Stimulated activated CD4-positive, alpha-beta T cell treated with anti-CD3 and anti-CD28 coated beads, TNF-alpha, amount 100 ng/mL, for 4 hours (primary cell): ENCODE data around the gene CPED1.
"Not testable (repeated sequence)": the region's sequence is repeated elsewhere in the genome, so short reads cannot be mapped to it uniquely, and the experiment has no call there.

Source experiments
- DNase-seq, 3 experiments: peaks; one replicate each; pipeline ENCODE4 v3.0.0-alpha.2; 2020; ENCODE audit warnings: low read depth in 3 of 3

The CPED1 gene

DNA sequence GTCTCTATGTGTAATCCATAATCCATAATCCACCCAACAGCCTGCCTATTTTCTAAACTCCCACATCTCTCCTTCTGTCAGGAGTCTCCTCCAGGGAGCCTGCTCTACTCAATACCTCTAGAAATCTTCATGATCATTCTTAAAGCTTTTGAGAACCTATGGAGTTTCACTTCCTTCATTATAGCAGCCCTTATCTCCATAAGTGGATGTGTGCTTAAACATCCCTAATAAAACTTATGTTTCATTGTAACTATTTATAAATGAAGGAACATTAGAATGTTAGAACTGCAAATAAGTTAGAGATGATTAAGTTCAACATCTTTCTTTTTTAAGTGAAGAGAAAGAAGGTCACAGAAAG, 8.5 kb downstream of the CPED1 start:
- no peak for DNase-seq

DNA sequence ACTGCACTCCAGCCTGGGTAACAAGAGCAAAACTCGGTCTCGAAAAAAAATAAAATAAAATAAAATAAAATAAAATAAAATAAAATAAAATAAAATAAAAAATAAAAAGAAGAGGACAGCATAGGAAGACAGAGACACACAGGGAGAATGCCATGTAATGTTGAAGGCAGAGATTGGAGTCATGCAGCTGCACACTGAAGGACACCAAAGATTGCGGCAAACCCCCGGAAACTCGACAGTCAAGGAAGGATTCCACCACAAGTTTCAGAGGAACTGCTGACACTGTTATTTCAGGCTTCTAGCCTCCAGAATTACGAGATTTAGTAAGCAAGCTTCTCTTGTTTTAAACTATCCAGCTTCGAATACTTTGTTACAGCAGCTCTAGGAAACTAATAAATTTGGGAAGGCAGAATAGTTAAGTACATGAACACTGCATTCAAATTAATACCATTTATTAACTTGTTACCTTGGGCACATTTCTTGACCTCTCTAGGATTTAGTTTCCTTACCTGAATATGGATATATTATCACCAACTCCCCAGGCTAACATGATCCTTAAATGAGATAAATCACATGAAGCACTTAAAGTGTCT, 9.5 kb downstream of the CPED1 start:
- DNase-seq: no peak

DNA sequence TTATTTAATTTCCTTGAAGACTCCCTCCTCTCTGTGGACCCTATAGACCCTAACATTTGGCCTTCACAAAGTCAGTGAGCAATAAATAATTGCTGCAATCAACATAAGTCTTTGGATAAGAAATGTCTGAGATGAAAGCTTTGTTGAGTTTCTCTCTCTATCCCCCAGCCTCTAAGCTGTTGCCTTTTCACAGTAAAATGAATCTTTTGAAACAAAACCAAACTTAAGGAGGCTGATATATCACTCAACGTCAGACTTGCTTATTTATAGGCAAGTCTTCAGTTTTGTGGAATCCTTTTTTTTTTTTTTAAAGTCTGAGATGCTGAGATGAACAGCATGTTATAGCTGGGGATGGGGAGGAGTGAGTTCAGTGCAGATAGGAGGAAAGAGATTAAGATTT, 10.0 kb downstream of the CPED1 start:
- DNase-seq: no peak

DNA sequence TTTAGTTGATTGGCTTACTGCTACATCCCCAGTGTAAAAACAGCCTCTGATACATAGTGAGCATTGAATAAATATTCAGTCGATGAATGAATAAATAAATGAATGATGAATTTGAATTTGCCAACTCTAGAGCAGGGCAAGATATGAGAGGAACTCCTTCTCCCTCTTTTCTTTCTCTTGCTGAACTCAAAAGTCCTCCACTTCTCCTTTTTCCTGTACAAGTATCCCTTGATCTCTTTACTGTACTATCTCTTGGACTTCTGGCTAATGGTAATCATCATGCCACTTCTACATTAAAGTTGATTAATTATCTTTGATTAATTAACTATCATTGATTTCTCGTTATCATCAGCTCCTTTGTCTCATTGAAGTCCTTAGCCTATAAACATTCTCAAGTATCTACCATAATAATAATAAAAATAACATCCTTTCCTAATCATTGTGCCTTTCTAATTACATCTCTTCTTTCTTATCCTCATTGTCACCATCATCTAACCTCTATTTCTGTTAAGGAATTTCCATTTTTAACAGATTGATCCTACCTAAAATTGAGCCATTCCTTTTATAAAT, 10.6 kb downstream of the CPED1 start:
- no peak for DNase-seq

DNA sequence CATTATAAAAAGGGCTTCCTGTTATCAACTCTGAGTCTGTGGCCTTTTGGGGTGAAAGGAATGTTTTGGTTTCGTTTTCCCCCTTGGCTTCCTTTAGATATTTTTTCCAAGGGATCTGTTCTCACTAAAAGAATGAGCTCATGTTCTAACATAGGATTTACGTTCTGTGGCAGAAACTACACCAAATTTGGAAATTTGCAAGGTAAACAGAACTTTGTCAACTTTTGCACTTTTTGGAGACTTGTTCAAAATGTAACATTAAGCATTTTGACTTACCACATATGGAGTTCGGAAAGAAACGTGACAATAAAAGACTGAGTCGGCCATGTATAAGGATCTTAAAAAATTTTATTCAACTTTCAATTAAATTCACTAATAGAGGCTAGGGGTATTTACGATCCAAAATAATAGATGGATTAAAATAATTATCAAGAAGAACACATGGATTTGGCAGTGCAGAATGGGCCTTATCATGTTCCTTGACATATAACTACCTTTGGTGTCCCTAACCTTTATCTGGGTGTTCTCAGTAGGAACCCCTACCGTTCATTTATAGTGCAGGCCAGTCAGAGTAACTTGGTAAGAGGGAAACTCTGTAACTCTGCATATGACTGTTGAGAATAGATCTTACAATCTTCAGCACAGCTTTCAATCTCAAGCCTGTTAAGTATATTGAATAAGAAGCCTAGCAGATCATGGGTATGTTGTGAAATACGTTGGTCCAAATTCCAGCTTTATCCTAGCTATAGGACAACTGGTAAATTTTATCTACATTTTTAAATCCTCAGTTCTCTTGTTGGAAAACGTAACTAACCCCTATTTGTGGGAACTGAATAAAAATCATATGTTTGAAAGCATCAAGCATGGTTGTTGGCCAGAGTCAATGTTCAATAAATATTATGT, 11.8 kb downstream of the CPED1 start:
- DNase-seq: no peak

DNA sequence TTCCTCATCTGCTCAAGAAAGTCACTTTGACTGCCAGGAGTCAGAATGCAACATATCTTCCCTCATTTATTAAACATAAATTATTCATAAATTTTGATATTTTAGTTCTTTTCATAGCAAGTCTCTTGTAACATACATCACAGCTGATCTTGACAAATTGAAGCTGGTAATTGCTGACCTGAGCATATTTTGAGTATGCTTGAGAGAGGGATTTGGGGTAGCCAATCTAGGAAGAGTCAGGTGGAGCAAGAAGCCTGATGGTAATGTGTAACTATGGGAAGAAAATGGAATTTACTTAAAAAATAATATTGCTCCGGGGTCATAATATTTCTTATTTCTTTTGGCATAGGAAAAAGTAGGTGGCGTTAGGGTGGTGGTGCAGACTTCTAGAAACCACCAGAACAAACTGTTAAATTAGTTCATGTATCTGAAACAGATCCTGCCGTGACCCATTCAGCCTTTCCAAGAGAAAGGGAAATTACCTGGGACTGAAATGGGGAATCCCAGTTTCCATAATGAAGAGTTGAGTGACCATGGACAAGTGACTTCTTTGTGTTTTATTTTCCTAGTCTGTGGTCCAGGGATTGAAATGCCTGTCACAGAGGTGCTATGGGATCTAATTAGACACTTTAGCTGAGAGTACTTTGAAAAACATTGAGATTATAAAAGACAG, 12.9 kb downstream of the CPED1 start:
- no peak for DNase-seq

DNA sequence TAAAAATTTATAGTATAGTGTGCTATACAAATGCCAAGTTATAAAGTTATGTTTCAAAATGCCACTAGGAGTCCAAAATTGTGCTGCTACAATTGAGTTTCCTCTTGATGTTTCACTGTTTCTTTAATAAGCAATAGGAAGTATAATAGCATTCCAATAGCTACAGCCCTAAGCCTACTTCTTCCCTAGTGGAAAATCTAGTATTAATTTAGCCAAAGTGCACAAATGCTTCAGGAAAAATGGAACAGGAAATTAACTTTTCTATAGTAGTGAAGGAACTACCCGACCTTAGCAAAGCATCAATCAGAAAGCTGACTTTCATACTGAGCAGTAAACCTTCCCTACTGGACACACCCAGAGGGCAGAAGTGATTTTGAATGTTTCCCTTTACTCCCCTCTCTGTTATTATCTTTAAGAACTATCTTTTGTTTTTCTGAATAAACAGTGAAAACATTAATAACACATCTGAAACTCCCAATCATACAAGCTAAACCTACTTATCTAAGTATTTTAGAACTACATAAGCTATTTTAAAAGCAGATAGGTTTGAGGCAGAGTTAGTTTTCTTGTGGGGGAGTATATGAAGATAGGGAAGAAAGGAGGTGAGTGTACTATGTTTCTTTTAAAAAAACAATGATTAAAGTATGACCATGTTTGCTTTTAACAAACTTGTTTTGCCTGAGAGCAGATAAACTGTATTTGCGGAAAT, 13.7 kb downstream of the CPED1 start:
- no peak for DNase-seq

DNA sequence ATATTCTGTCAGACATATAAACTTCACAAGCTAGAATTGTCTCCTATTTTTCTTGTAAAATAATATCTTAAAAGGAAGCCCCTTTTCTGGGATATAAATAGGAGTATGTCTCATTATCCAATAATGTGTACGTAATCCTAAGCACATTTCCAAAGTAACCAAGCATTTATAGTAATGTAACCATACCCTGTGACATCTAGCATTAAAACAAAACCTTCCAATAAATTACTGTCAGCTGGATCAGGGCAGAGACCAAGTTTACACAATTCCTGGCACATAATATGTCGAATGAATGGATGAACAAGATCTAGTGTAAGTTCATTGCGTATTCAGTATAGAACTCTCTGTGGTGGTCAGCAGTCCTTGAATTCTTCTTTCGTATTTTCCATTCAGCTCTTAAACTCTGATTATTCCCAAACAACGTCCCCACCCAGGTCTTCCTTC, 14.3 kb downstream of the CPED1 start:
- no peak for DNase-seq

DNA sequence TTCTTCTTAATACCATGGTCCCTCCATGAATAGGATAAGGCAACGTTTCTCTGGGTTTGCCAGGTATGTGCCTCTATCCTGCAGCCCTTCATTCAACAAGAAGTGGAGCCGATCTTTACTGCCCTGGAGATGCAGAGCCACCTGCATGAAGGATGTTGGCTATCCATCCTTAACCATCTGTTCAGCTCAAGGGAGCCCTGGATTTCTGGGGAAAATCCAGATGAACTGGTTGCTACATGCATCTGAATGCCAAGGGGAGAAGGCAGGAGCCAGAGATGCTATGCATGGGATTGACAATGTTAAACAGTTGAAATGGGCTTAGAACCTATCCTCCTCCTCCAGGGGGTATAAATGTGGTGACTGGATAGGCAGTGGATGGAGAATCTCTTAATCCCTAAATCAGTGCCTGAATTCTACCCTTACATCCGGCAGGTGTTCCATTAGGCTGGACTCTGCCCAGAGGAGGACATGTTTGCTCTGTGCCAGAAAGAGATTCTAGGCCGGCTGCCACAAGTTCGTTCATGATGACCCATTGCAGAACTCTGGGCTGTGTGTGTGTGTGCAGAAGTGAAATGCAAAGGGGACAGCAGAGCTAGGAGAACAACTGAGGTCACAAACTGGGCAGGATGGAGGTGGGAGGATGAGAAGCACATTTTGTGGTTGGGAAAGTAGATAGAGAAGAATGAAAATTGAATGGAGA, 15.6 kb downstream of the CPED1 start:
- DNase-seq: no peak

DNA sequence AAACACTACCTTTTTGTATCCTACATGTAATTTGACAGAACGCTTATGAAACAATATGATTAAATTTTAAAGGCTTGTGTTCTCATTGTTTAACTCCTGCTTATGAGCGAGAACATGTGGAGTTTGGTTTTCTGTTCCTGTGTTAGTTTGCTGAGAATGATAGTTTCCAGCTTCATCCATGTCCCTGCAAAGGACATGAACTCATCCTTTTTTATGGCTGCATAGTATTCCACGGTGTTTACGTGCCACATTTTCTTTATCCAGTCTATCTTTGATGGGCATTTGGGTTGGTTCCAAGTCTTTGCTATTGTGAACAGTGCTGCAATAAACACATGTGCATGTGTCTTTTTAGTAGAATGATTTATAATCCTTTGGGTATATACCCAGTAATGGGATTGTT, 16.5 kb downstream of the CPED1 start:
- DNase-seq: not testable (repeated sequence)

DNA sequence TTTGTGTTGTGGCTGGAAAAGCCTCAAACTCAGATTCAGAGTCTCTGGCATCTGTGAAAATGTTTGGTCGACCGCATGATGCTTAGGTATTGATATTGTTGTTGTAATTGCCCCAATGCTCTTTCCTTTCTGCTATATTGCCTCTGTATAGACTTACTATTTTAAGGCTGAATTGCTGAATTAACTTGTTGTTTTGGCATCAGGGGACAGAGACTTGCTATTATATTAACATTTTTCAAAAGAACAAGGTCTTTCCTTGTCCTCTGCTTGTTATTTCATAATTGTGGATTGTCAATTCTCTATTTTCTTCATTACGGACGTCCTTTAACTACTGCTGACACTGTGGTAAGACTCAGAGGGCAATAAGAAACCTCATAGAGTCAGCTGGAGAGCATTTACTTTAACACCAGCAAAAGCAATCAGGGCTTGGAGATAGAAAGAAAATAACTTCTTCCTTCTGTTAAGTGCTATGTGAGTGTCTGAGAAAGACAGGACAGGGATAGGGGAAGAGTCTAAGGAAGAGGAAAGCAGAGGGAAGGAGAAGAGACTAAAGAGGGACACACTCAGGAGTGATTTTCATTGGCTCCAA, 17.6 kb downstream of the CPED1 start:
- DNase-seq: no peak

DNA sequence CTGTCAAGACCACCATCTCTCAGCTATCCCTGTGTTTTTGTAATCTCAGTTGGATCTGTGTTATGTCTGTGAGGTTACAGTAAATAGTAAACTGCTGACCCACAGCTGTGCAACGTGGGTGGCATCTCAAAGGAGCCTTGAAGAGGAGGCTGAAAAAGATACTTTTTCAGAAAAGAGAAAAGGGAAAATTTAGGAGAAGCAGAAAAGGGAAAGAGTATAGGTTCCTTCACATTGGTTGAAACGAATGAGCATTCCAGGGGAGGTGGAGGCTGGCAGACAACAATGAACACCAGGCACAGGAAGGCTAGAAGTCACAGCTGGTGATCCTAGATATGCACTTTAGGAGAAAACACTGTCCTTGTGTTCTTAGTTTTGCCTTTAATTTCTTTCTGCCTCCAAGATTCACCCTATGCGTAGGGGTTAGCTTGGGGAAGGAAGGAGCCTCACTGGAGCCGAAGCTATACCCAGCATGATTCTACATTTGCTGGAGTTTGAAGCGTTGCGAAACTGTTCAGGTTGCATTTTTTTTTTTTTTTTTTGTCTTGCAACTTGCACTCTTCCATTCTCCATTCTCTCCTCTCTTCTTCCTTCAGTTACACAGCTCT, 18.3 kb downstream of the CPED1 start:
- no peak for DNase-seq

DNA sequence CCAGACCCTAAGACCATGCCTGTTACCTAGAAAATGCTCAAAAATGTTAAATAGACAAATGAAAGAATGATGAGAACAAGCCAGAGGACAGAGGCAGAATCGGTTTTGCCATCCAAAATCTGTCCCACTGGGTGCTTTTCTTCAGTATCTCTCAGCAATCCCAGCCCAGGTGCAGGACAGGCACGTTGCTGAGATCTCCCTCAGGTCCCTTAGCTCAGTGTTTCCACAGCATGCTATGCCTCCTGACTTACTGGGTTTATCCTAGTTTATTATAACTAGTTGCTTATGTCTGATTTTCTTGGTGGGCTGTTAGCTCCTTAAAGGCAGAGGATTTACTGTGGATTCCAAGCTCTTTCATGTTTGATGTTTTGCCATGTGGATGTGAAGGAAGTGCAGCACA, 20.3 kb downstream of the CPED1 start:
- DNase-seq: no peak

DNA sequence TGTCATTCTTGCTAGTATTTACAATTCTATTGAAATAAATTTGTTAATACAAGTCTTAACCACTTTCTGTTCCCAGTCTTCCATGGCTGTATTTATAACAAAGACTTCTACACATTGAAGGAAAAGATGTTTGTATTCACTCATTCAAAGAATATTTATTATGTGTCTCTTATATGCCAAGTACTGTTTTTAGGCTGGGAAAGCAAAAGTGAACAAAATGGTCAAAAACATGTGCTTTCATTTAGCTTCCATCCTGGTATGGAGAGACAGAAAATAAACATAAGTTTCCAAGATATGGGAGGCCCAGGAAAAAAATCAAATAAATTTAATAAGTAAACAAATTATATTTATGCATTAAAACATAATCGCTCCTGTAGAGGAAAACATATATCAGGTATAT, 22.9 kb downstream of the CPED1 start:
- no peak for DNase-seq

DNA sequence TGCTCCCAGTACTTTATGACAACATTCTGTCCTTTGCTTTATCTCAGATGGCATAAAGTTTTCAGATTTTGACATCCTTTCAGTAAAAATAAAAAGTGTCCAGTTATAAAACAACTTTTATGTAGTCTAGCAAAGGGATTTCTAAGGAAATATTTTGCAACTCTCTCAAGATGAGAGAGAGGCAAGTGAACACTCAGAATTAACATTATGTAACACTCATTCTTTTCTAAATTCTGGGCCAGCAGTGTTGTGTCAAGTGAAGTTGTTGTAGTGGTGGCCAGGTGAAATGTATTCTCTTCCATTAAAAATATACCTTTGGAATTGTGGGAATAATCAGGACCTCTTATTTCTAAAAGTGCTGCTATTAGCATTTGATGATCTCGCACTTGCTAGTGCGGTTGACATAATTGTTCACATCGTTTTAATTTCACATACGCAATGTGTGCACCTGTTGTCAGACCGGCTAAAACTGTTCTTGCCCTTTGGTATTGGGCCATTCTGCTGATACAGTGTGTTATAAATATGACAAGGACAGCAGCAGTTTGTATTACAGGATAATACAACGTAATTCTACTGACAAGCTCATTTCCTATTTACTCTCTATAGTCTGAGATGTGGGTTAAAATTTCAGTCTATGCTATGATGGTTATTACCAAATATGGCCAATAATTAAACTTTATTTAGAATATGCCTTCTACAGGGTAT, 23.8 kb downstream of the CPED1 start:
- DNase-seq: no peak

DNA sequence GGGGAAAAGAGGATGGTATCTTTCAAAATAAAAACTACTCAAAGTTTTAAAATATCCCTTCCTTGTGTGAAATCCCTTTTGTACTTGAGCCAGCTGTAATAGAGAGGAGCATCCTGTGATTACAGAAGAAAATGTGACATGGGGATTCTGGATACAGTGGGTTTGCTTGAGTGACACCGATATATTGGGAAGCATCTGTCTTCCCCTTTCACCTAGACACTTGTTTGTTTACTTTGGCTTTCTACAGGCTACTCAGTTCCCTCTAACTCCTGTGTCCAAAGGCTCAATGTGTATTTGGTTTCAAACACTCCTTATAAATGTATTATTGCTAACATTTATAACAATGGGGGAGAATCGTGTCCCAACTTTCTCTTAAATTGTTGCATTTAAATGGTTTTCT, 24.4 kb downstream of the CPED1 start:
- DNase-seq: no peak

DNA sequence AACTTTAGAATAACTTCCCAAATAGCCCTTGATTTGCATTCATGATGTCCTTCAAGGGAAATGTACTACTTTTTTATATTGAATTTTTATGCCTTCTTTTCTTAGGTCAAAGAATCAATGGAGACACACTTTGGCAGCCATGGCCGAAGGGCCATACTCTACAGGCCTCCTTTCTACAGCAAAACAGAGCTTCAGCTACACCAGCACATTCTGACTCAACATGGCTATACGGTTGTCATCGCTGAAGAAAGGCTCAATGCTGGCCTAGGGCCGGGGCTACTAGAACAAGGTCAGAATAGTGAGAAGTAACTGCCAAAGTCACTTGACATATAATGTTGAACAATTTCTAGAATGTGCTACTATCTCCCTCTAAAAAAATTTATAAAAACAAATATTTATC, 27.0 kb downstream of the CPED1 start:
- DNase-seq: no peak

DNA sequence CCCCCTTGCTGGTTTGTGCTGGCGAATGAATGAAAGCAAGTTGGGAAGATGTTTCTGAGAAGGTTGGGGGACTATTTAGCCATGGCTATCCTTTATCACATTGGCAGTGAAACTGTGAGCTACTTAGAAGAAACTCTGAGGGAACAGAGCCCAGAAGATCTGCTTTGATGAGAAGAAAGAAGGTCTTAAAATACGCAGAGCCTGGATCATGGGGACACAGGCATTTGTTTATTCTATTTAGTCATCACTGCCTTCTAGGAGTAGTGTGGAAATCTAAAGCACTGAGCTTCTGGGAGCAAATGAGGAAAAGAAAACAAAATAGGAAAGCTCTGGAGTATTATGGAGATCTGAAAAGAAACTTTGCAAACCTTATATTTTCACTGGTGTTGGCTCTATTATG, 28.5 kb downstream of the CPED1 start:
- DNase-seq: no peak

DNA sequence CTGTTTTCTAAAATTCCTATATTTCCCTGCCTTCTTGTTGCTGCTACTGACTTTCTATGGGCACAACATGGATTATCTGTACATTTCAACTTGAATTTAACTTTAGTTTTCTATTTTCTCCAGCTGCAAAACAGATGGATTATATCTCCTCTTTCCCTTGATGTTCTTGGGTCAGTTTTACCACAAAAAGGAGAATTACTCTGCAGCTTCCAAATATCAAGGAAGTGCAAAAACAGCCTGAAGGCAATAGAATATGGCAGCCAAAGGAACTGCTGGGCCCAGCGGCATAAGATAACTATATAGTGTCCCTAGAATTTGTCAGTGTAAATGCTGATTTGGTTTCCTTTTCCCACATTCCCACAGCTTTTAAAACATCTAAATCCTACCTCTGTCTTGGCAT, 29.1 kb downstream of the CPED1 start:
- no peak for DNase-seq

DNA sequence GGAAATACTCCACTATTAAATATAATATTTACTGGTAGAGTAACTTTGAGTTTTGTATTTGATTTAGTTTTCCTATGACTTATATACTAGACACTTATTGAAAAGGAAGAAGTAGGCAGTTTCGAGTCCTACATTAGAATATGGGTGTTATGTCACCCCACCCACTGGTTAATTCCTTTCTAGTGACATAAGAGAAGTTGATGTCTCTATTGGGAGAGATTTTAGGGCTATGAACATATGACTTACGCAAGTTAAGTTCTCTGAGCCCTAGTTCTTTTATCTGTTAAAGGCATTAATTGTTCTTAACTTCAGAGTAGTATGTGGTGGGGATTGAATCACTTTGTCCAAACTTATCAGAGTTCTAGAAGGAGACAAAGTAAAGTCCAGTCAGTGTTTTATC, 30.5 kb downstream of the CPED1 start:
- no peak for DNase-seq
